HG03103 (cell line): ENCODE measurements around the gene SNHG17.
"Not testable (repeated sequence)": the region's sequence is repeated elsewhere in the genome, so short reads cannot be mapped to it uniquely, and the experiment has no call there.

Experiments
- ATAC-seq: cut with Tn5 transposase; IDR thresholded peaks from one replicate; pipeline ENCODE4 v1.9.1; 2021; ENCODE audit warnings: low read depth; ENCODE audit not compliant: unreplicated experiment

SNHG17 gene

GRCh38 chr20:38377838-38378237 is 57.3 kb downstream of the SNHG17 start:
- not testable (repeated sequence) for ATAC-seq

GRCh38 chr20:38377039-38377685 is 58.0 kb downstream of the SNHG17 start:
- ATAC-seq, result no peak

- ATAC-seq, result no peak
These were observed 61.2 kb downstream of the SNHG17 start for GRCh38 chr20:38373898-38374297.

- ATAC-seq, result no peak
These were observed 61.8 kb downstream of the SNHG17 start for GRCh38 chr20:38373231-38373867.

GRCh38 chr20:38372806-38373205 is 62.3 kb downstream of the SNHG17 start:
- ATAC-seq, result no peak
